Uterus (tissue), 4 donors: ENCODE results near the gene FADD. TPM values are rescaled to one million over a fixed set of nuclear protein-coding genes. Genes with fewer than 3 reads are reported as not detected.

Experiments
- DNase-seq, 2 donors: peaks; one replicate each; pipeline ENCODE4 v3.0.0-alpha.2; 2019 to 2020
- H3K27ac ChIP-seq, 2 donors: fragments of 200-600 bp; sonication (generic); 1 replicate in 1 of 2; 2 replicates in 1 of 2; pipeline ENCODE4 v1.5.1; 2016 to 2018
- H3K27me3 ChIP-seq, 2 donors: fragments of 200-600 bp; sonication (generic); one replicate each; pipeline ENCODE4 v1.5.1; 2018 to 2019; ENCODE audit warnings: control low read depth in 1 of 2
- H3K36me3 ChIP-seq, 2 donors: fragments of 200-600 bp; sonication (generic); one replicate each; pipeline ENCODE4 v1.5.1; 2019; ENCODE audit warnings: control low read depth in 1 of 2
- H3K4me1 ChIP-seq, 2 donors: fragments of 200-600 bp; sonication (generic); one replicate each; pipeline ENCODE4 v1.5.1; 2018 to 2019; ENCODE audit warnings: control low read depth in 1 of 2
- H3K4me3 ChIP-seq, 2 donors: fragments of 200-600 bp; sonication (generic); 1 replicate in 1 of 2; 2 replicates in 1 of 2; pipeline ENCODE4 v1.5.1; 2018 to 2019; ENCODE audit warnings: mild to moderate bottlenecking in 1 of 2
- H3K9me3 ChIP-seq, 2 donors: fragments of 200-600 bp; sonication (generic); one replicate each; pipeline ENCODE4 v1.5.1; 2019; ENCODE audit warnings: control low read depth in 1 of 2
- CTCF ChIP-seq, 4 experiments: fragments of 200-600 bp in 2 of 4; fragments of 450-650 bp in 2 of 4; sonication (generic) in 2 of 4; IDR thresholded peaks; one replicate each; pipeline ENCODE4 v1.5.1; 2016 to 2019; ENCODE audit warnings: antibody characterized with exemption in 4 of 4, mild to moderate bottlenecking in 2 of 4, moderate library complexity in 1 of 4
- POLR2A ChIP-seq, 2 donors: fragments of 450-650 bp; IDR thresholded peaks; one replicate each; pipeline ENCODE4 v1.6.1; 2016; ENCODE audit warnings: antibody characterized with exemption in 2 of 2, mild to moderate bottlenecking in 1 of 2, moderate library complexity in 1 of 2
- intact Hi-C: fragments of 100-400 bp; cut with DNase I; formaldehyde crosslinking; loops from one replicate; pipeline ENCODE4 v1.15.1; 2023; ENCODE audit warnings: low total_unique reads
- total RNA-seq, 4 donors: library from RNA; depleted of rRNA in 3 of 4; stranded (reverse); fragments of >200 nt in 3 of 4; gene quantifications; one replicate each; pipeline versions ENCODE4 v1.1.0 to v1.2.4, GENCODE V29; 2014 to 2023
- donor health status: DM: yes; HTN: yes; CAD: no.

FADD gene
- total RNA-seq, 4 donors from 2014 or later = 11.5 to 34.6 (median 19.2) TPM

GRCh38 chr11:70158757-70159389 lies 44.2 kb upstream of the FADD start:
- no peaks in the 10 kb centered on the region for H3K9me3 ChIP-seq
- intact Hi-C loops = loop anchor here (10.0 kb wide), 1 partner anchor 84 kb away; the partner anchor contains the start of gene ANO1
- no peaks in the 10 kb centered on the region for H3K4me1 ChIP-seq
- TF ChIP-seq POLR2A (IDR thresholded peaks at IDR 0.05) = no peak
- no peak for TF ChIP-seq CTCF (IDR thresholded peaks at IDR 0.05)
- H3K27me3 ChIP-seq = no peaks in the 10 kb centered on the region
- H3K4me3 ChIP-seq = no peak overlapping the region
- no peaks in the 10 kb centered on the region for H3K36me3 ChIP-seq
- DNase-seq = no peak
- H3K27ac ChIP-seq = peak overlapping the region in 1 of 2 donors; percentile 19

- DNase-seq = peak; percentile 54 to 63
- Histone ChIP-seq H3K27me3 (no peaks in the 10 kb centered on the region), H3K4me3 (no peak overlapping the region), H3K9me3 (no peaks in the 10 kb centered on the region), H3K36me3 (no peaks in the 10 kb centered on the region), H3K27ac (peak overlapping the region in 1 of 2 donors; percentile 19), H3K4me1 (no peaks in the 10 kb centered on the region)
- no peak for TF ChIP-seq POLR2A (IDR thresholded peaks at IDR 0.05)
- no peak for TF ChIP-seq CTCF (IDR thresholded peaks at IDR 0.05)
- intact Hi-C loops = loop anchor here (10.0 kb wide), 1 partner anchor 85 kb away; the partner anchor contains the start of gene ANO1
Measured at GRCh38 chr11:70159627-70160570, 43.2 kb upstream of the FADD start.

- no peaks in the 10 kb centered on the region for H3K9me3 ChIP-seq
- H3K27ac ChIP-seq = no peak overlapping the region
- TF ChIP-seq CTCF (IDR thresholded peaks at IDR 0.05) (no peak), POLR2A (IDR thresholded peaks at IDR 0.05) (no peak)
- H3K27me3 ChIP-seq = no peaks in the 10 kb centered on the region
- DNase-seq = no peak
- intact Hi-C loops = no loop called here
- no peak overlapping the region for H3K4me3 ChIP-seq
- no peaks in the 10 kb centered on the region for H3K4me1 ChIP-seq
- no peaks in the 10 kb centered on the region for H3K36me3 ChIP-seq
Measured at GRCh38 chr11:70161043-70161625, 42.0 kb upstream of the FADD start.

GRCh38 chr11:70164705-70165104 lies 38.4 kb upstream of the FADD start:
- Histone ChIP-seq H3K27me3 (no peaks in the 10 kb centered on the region), H3K27ac (no peak overlapping the region), H3K4me1 (no peaks in the 10 kb centered on the region), H3K36me3 (no peaks in the 10 kb centered on the region), H3K4me3 (no peak overlapping the region), H3K9me3 (no peaks in the 10 kb centered on the region)
- TF ChIP-seq POLR2A (IDR thresholded peaks at IDR 0.05) (no peak), CTCF (IDR thresholded peaks at IDR 0.05) (no peak)
- intact Hi-C loops = no loop called here
- no peak for DNase-seq
